ENCODE results near the gene SCG3. TPM values are rescaled to one million over a fixed set of nuclear protein-coding genes. Genes with fewer than 3 reads are reported as not detected.

The SCG3 gene
- total RNA-seq, 2 donors from 2014 or later = not detected

DNA sequence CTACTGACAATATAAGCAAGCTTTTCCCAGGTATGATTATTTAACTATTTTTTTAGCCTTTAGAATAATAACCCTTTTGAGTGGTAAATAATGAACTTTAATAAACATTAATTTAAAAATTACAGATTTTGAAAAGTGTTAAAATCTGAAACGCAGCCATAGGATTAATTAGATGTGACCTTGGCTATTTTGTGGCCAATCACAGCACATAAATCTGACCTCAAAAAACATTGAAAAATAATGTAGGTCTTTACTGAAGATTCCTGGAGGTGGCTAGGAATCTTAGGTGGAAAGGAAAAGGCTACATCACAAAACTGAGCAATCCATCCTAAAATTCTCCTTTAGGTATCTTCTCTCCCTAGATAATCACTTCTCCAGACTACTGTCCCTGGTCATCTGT, 18.1 kb downstream of the SCG3 start:
- DNase-seq (ENCODE audit: low spot score) (no peak), ATAC-seq (ENCODE audit: insufficient number of reproducible peaks, low FRiP score, low read depth) (no peak)
- Histone ChIP-seq H3K9me3 (no peaks in the 10 kb centered on the region), H3K36me3 (no peaks in the 10 kb centered on the region), H3K4me1 (ENCODE audit: control insufficient read depth in 1 of 2, low read depth in 2 of 2) (no peaks in the 10 kb centered on the region), H3K4me3 (no peak overlapping the region), H3K27ac (no peak overlapping the region), H3K27me3 (replicated peaks; ENCODE audit: insufficient read depth) (no peaks in the 10 kb centered on the region)
- TF ChIP-seq, protein P1, sequence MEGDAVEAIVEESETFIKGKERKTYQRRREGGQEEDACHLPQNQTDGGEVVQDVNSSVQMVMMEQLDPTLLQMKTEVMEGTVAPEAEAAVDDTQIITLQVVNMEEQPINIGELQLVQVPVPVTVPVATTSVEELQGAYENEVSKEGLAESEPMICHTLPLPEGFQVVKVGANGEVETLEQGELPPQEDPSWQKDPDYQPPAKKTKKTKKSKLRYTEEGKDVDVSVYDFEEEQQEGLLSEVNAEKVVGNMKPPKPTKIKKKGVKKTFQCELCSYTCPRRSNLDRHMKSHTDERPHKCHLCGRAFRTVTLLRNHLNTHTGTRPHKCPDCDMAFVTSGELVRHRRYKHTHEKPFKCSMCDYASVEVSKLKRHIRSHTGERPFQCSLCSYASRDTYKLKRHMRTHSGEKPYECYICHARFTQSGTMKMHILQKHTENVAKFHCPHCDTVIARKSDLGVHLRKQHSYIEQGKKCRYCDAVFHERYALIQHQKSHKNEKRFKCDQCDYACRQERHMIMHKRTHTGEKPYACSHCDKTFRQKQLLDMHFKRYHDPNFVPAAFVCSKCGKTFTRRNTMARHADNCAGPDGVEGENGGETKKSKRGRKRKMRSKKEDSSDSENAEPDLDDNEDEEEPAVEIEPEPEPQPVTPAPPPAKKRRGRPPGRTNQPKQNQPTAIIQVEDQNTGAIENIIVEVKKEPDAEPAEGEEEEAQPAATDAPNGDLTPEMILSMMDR (IDR thresholded peaks at IDR 0.05) = no peak

DNA sequence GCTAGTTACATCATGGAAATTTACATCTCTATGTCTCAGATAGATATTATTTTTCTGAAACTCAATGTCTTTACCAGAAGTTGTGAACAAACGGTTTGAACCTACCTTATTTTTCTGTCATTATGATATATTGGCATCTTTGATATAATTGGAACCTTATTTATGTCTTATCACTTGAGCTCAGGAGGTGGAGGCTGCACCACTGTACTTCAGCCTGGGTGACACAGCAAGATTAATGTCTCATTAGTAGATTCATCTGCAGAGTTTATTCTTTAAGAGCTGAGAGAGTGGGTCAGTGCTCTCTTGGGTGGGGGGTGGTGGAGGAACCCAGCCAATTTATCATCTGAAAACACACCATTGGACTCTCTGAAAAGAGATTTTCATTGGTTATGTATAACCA, 21.4 kb downstream of the SCG3 start:
- DNase-seq (ENCODE audit: low spot score) (no peak), ATAC-seq (ENCODE audit: insufficient number of reproducible peaks, low FRiP score, low read depth) (no peak)
- no peak overlapping the region for H3K4me3 ChIP-seq
- H3K36me3 ChIP-seq = no peaks in the 10 kb centered on the region
- TF ChIP-seq, protein P1 (IDR thresholded peaks at IDR 0.05) = no peak
- no peaks in the 10 kb centered on the region for H3K27me3 ChIP-seq (replicated peaks; ENCODE audit: insufficient read depth)
- H3K4me1 ChIP-seq (ENCODE audit: control insufficient read depth in 1 of 2, low read depth in 2 of 2) = no peaks in the 10 kb centered on the region
- no peak overlapping the region for H3K27ac ChIP-seq
- H3K9me3 ChIP-seq = no peaks in the 10 kb centered on the region

DNA sequence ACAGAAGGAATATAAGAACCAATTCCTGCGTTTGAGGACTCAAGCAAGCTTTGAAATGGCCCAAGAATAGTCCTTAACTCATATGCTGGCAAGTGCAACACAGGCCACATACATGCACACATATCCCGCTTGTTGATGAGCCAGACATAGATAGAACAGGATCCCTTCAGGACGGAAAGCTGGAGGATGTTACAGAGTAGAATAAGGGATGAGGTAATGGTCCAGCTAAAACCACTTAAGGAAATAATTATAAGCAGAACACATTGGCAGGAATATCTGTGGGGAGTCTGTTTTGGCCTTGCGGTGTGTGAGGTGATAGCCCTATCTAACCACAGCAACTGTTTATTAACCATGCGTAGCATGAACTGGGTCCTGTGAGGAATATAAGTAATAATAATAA, 25.0 kb downstream of the SCG3 start:
- DNase-seq (ENCODE audit: low spot score) (no peak), ATAC-seq (ENCODE audit: insufficient number of reproducible peaks, low FRiP score, low read depth) (no peak)
- TF ChIP-seq, protein P1 (IDR thresholded peaks at IDR 0.05) = no peak
- H3K27me3 ChIP-seq (replicated peaks; ENCODE audit: insufficient read depth) = no peaks in the 10 kb centered on the region
- H3K4me1 ChIP-seq (ENCODE audit: control insufficient read depth in 1 of 2, low read depth in 2 of 2) = no peaks in the 10 kb centered on the region
- no peaks in the 10 kb centered on the region for H3K36me3 ChIP-seq
- no peaks in the 10 kb centered on the region for H3K9me3 ChIP-seq
- no peak overlapping the region for H3K27ac ChIP-seq
- no peak overlapping the region for H3K4me3 ChIP-seq

DNA sequence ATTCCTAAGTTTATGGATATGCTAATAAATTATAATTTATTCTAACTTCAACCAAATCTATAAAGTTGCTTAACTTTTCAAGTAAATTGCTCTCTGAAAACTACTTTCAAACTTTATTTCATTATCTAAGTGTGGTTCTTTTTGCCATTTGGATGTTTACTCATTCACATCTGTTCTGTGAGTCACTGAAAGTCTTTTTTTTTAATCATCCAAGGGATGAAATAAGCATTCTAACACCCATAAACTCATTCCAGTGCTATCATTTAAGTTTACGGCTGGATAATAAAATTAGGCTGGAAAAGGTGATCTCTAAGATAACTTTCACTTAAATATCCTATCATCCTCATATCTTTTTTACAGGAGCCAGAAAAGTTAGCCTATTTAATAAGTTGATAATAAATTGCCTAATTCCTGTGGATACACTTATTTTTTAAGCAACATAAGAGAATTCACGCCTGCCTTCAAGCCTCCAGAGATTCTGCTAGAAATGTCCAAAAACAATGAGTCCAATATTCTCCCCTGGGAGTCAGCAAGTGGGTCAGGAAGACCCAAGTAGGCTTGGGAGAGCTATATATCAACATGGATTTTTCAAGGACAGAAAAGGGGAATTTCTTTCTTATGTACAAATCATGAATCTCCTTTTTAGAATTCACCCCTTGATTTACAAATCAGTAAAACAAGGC, 25.8 kb downstream of the SCG3 start:
- no peak for DNase-seq (ENCODE audit: low spot score)
- H3K27ac ChIP-seq = no peak overlapping the region

DNA sequence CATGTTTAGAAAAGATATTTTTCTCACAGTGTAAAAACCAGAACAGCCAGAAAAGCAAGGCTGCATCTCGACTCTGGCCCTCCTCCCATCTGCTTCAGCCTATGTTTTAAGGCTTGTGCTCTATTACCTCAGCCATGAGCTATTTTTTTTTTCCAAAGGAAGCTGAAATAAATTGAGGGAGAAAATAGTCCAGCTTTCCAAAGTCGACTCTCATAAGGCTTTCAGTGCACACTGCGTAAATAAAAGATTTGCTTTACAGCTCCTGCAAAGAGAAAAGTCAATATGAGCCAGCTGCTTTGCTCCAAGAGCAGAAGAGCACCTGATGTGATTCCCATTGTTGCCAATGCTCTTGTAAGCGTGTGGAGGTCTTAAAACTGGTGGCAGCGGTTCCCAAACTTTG, 26.7 kb downstream of the SCG3 start:
- no peak for ATAC-seq (ENCODE audit: insufficient number of reproducible peaks, low FRiP score, low read depth)
- no peak overlapping the region for H3K27ac ChIP-seq
- no peaks in the 10 kb centered on the region for H3K9me3 ChIP-seq
- H3K36me3 ChIP-seq = no peaks in the 10 kb centered on the region
- no peaks in the 10 kb centered on the region for H3K27me3 ChIP-seq (replicated peaks; ENCODE audit: insufficient read depth)
- no peak overlapping the region for H3K4me3 ChIP-seq
- TF ChIP-seq, protein P1 (IDR thresholded peaks at IDR 0.05) = no peak
- DNase-seq (ENCODE audit: low spot score) = no peak
- no peaks in the 10 kb centered on the region for H3K4me1 ChIP-seq (ENCODE audit: control insufficient read depth in 1 of 2, low read depth in 2 of 2)

More for the DNA sequence above, 25.8 kb downstream of the SCG3 start:
- H3K4me3 ChIP-seq = no peak overlapping the region
- TF ChIP-seq, protein P1 (IDR thresholded peaks at IDR 0.05) = no peak
- no peaks in the 10 kb centered on the region for H3K4me1 ChIP-seq (ENCODE audit: control insufficient read depth in 1 of 2, low read depth in 2 of 2)
- no peak for ATAC-seq (ENCODE audit: insufficient number of reproducible peaks, low FRiP score, low read depth)
- no peaks in the 10 kb centered on the region for H3K27me3 ChIP-seq (replicated peaks; ENCODE audit: insufficient read depth)
- H3K36me3 ChIP-seq = no peaks in the 10 kb centered on the region
- no peaks in the 10 kb centered on the region for H3K9me3 ChIP-seq
